Psoas muscle (tissue), 8 donors: Measurements from ENCODE around the gene MAGOHB. TPM values are rescaled to one million over a fixed set of nuclear protein-coding genes. Genes with fewer than 3 reads are reported as not detected.
A peak's percentile ranks its signal among the peaks of the same experiment; 100 is the strongest.

Experiments used
- ATAC-seq, 4 donors: fragments of 200-7000 bp; cut with Tn5 transposase; one replicate each; pipeline ENCODE4 v1.9.1; 2020; ENCODE audit warnings: moderate library complexity in 3 of 4, mild to moderate bottlenecking in 2 of 4
- DNase-seq, 2 donors: peaks; one replicate each; pipeline ENCODE4 v3.0.0-alpha.2; 2020
- H3K27ac ChIP-seq: fragments of 200-600 bp; one replicate; pipeline ENCODE4 v1.8.0; 2022
- H3K27me3 ChIP-seq, 3 donors: fragments of 200-600 bp in 1 of 3; one replicate each; pipeline versions ENCODE4 v1.6.1 to v1.8.0; 2013 to 2022; ENCODE audit warnings: low read length in 2 of 3, mild to moderate bottlenecking in 2 of 3, moderate library complexity in 1 of 3; ENCODE audit not compliant: insufficient read depth in 3 of 3
- H3K36me3 ChIP-seq, 2 donors: fragments of 200-600 bp in 1 of 2; one replicate each; pipeline versions ENCODE4 v1.6.1 to v1.8.0; 2013 to 2022; ENCODE audit warnings: low read depth in 1 of 2, mild to moderate bottlenecking in 1 of 2, moderate library complexity in 1 of 2; ENCODE audit not compliant: insufficient read depth in 1 of 2
- H3K4me1 ChIP-seq: fragments of 200-600 bp; one replicate; pipeline ENCODE4 v1.8.0; 2022
- H3K4me3 ChIP-seq: fragments of 200-600 bp; one replicate; pipeline ENCODE4 v1.8.0; 2022; ENCODE audit warnings: mild to moderate bottlenecking
- H3K9me3 ChIP-seq: fragments of 200-600 bp; one replicate; pipeline ENCODE4 v1.8.0; 2022
- CTCF ChIP-seq: fragments of 200-600 bp; IDR thresholded peaks from one replicate; pipeline ENCODE4 v1.8.0; 2022; ENCODE audit warnings: antibody characterized with exemption
- WGBS, 3 donors: extraction: QIAGEN DNeasy Blood & Tissue Kit; methylation state at CpG; one replicate each; pipeline versions ENCODE4 v1.1.6 to v1.1.7; 2013; 5-methylcytosine and 5-hydroxymethylcytosine counted together
- intact Hi-C, 2 donors: fragments of 100-400 bp; cut with DNase I; formaldehyde crosslinking; loops; one replicate each; pipeline versions ENCODE4 v1.11.0 to v1.14.2; 2022
- polyA plus RNA-seq, 3 donors: library from polyadenylated mRNA; stranded (reverse); fragments of 200-250 nt; gene quantifications; one replicate each; pipeline ENCODE4 v1.2.3, GENCODE V29; 2013
- total RNA-seq, 4 donors: library from RNA; stranded (reverse); fragmentation: NEBNext Ultra II Directional in 2 of 4; extraction: Animal tissue kit (Norgen Biotek cat#: 25700) in 2 of 4; gene quantifications; one replicate each; pipeline versions ENCODE4 v1.2.1 to v1.2.4, GENCODE V29; 2021 to 2023
- donor health status: healthy with polysubstance abuse.
- donor health status: DM: no; HTN: no; CAD: no; lungs with moderate emphysema.
- donor health status: Bipolar disorder and iron deficiency.
- donor health status: healthy.
- donor health status: DM: yes; HTN: yes; CAD: no.
- donor health status: DM: no; HTN: no; CAD: no.
- donor health status: DM: no; HTN: no; CAD: no.
- donor health status: DM: yes; HTN: yes; CAD: no.

Gene MAGOHB
- total and polyA plus RNA-seq, 7 donors = 4.0 to 9.7 (median 7.2) TPM

GRCh38 chr12:10618338-10618987 is 5.1 kb upstream of the MAGOHB start:
- DNase-seq (no peak), ATAC-seq (no peak)
- H3K4me3 ChIP-seq = no peak overlapping the region
- 73 to 76% (median 74%) methylated on average over 5 of the region's 5 CpGs for WGBS, 3 donors
- no peaks in the 10 kb centered on the region for H3K36me3 ChIP-seq
- no peaks in the 10 kb centered on the region for H3K27me3 ChIP-seq
- H3K27ac ChIP-seq = no peak overlapping the region
- no peak for TF ChIP-seq CTCF
- H3K4me1 ChIP-seq = no peaks in the 10 kb centered on the region
- H3K9me3 ChIP-seq = no peaks in the 10 kb centered on the region
- intact Hi-C loops = no loop called here

- Histone ChIP-seq H3K27ac (no peak overlapping the region), H3K36me3 (no peaks in the 10 kb centered on the region), H3K27me3 (no peaks in the 10 kb centered on the region), H3K4me1 (no peaks in the 10 kb centered on the region), H3K4me3 (no peak overlapping the region), H3K9me3 (no peaks in the 10 kb centered on the region)
- intact Hi-C loops = no loop called here
- no peak for TF ChIP-seq CTCF
- ATAC-seq (no peak), DNase-seq (no peak)
- WGBS, 3 donors = 75 to 80% (median 78%) methylated on average over 6 of the region's 6 CpGs
Observed at GRCh38 chr12:10617863-10618262, 4.5 kb upstream of the MAGOHB start.

GRCh38 chr12:10615532-10615931 is 2.1 kb upstream of the MAGOHB start:
- intact Hi-C loops = no loop called here
- no peak for DNase-seq
- TF ChIP-seq CTCF = no peak

GRCh38 chr12:10614056-10614370 is 604 bp upstream of the MAGOHB start:
- H3K27me3 ChIP-seq = no peaks in the 10 kb centered on the region
- H3K9me3 ChIP-seq = no peaks in the 10 kb centered on the region
- no peak for TF ChIP-seq CTCF
- peak overlapping the region; percentile 78 for H3K27ac ChIP-seq
- ATAC-seq (peak in 1 of 4 donors; percentile 3), DNase-seq (no peak)
- H3K4me1 ChIP-seq = peaks cover 6% of the 10 kb centered on the region
- 13 to 23% (median 13%) methylated on average over 4 of the region's 4 CpGs for WGBS, 3 donors
- intact Hi-C loops = loop anchor here in 1 of 2 donors (5.0 kb wide), 1 partner anchor 138 kb away; no protein-coding TSS in a partner anchor
- H3K36me3 ChIP-seq = peaks cover 0 to 13% of the 10 kb centered on the region in 2 donors
- peak overlapping the region; percentile 68 for H3K4me3 ChIP-seq

More at GRCh38 chr12:10615532-10615931, 2.1 kb upstream of the MAGOHB start:
- H3K27ac ChIP-seq = no peak overlapping the region
- H3K9me3 ChIP-seq = no peaks in the 10 kb centered on the region
- H3K27me3 ChIP-seq = no peaks in the 10 kb centered on the region
- whole genome bisulfite sequencing, 3 donors = 66 to 76% (median 72%) methylated on average over 4 of the region's 4 CpGs
- H3K4me1 ChIP-seq = peaks cover 6% of the 10 kb centered on the region
- H3K4me3 ChIP-seq = no peak overlapping the region
- no peaks in the 10 kb centered on the region for H3K36me3 ChIP-seq
- ATAC-seq = no peak

- Histone ChIP-seq H3K9me3 (no peaks in the 10 kb centered on the region), H3K36me3 (peaks cover 0 to 24% of the 10 kb centered on the region in 2 donors), H3K27me3 (no peaks in the 10 kb centered on the region), H3K4me3 (peak overlapping the region; percentile 68), H3K27ac (peak overlapping the region; percentile 78), H3K4me1 (peaks cover 6% of the 10 kb centered on the region)
- TF ChIP-seq CTCF = no peak
- intact Hi-C loops = loop anchor here (2.0 to 5.0 kb wide), 2 partner anchors 138 to 139 kb away; no protein-coding TSS in a partner anchor
- ATAC-seq = peak in 3 of 4 donors; percentile 3 to 30 (median 10)
- WGBS, 3 donors = 1% methylated on average over 6 of the region's 6 CpGs
- DNase-seq = no peak
Observed at GRCh38 chr12:10612984-10613348, 443 bp downstream of the MAGOHB start.
